ENCODE measurements around the gene CD207. TPM values are rescaled to one million over a fixed set of nuclear protein-coding genes. Genes with fewer than 3 reads are reported as not detected.
"Not testable (repeated sequence)": the region's sequence is repeated elsewhere in the genome, so short reads cannot be mapped to it uniquely, and the experiment has no call there.

The CD207 gene
- total RNA-seq, 1 donor from 2014 or later = not detected

GRCh38 chr2:70823249-70823648 lies 12.4 kb downstream of the CD207 start:
- no peaks in the 10 kb centered on the region for H3K27me3 Mint-ChIP-seq
- no peak for DNase-seq
- intact Hi-C loops (cut with micrococcal nuclease) = no loop called here
- H3K4me3 Mint-ChIP-seq = no peak overlapping the region
- peaks cover 21% of the 10 kb centered on the region for H3K4me1 Mint-ChIP-seq
- H3K36me3 Mint-ChIP-seq (ENCODE audit: low read depth) = no peaks in the 10 kb centered on the region
- H3K9me3 Mint-ChIP-seq = no peaks in the 10 kb centered on the region
- H3K27ac Mint-ChIP-seq = no peak overlapping the region

- no peaks in the 10 kb centered on the region for H3K27me3 Mint-ChIP-seq
- H3K27ac Mint-ChIP-seq = no peak overlapping the region
- intact Hi-C loops (cut with micrococcal nuclease) = no loop called here
- DNase-seq = no peak
- no peaks in the 10 kb centered on the region for H3K9me3 Mint-ChIP-seq
- H3K4me1 Mint-ChIP-seq = peaks cover 21% of the 10 kb centered on the region
- no peaks in the 10 kb centered on the region for H3K36me3 Mint-ChIP-seq (ENCODE audit: low read depth)
- no peak overlapping the region for H3K4me3 Mint-ChIP-seq
Measured at GRCh38 chr2:70822843-70823242, 12.8 kb downstream of the CD207 start.

GRCh38 chr2:70820499-70820898 lies 15.1 kb downstream of the CD207 start, which contains the start of gene CLEC4F:
CLEC4F (minus strand) TSS chr2:70820599; CDS start chr2:70820523, 76 bp downstream.
- intact Hi-C loops (cut with micrococcal nuclease) = no loop called here
- H3K9me3 Mint-ChIP-seq = no peaks in the 10 kb centered on the region
- H3K27me3 Mint-ChIP-seq = peaks cover 3% of the 10 kb centered on the region
- H3K4me1 Mint-ChIP-seq = peaks cover 11% of the 10 kb centered on the region
- H3K4me3 Mint-ChIP-seq = no peak within 1 kb of the TSS
- H3K36me3 Mint-ChIP-seq (ENCODE audit: low read depth) = no peaks in the 10 kb centered on the region
- no peak within 1 kb of the TSS for H3K27ac Mint-ChIP-seq
- DNase-seq = no peak

GRCh38 chr2:70817284-70817954 lies 18.2 kb downstream of the CD207 start:
- no peaks in the 10 kb centered on the region for H3K9me3 Mint-ChIP-seq
- DNase-seq = no peak
- peaks cover 3% of the 10 kb centered on the region for H3K27me3 Mint-ChIP-seq
- peaks cover 4% of the 10 kb centered on the region for H3K4me1 Mint-ChIP-seq
- H3K27ac Mint-ChIP-seq = no peak overlapping the region
- intact Hi-C loops (cut with micrococcal nuclease) = loop anchor here (5.0 kb wide), 1 partner anchor 45 kb away; no protein-coding TSS in a partner anchor
- no peak overlapping the region for H3K4me3 Mint-ChIP-seq
- no peaks in the 10 kb centered on the region for H3K36me3 Mint-ChIP-seq (ENCODE audit: low read depth)

GRCh38 chr2:70816726-70817125 lies 18.9 kb downstream of the CD207 start:
- H3K4me1 Mint-ChIP-seq = peaks cover 4% of the 10 kb centered on the region
- H3K36me3 Mint-ChIP-seq (ENCODE audit: low read depth) = no peaks in the 10 kb centered on the region
- H3K27me3 Mint-ChIP-seq = peaks cover 3% of the 10 kb centered on the region
- DNase-seq = no peak
- no peaks in the 10 kb centered on the region for H3K9me3 Mint-ChIP-seq
- intact Hi-C loops (cut with micrococcal nuclease) = loop anchor here (5.0 kb wide), 1 partner anchor 46 kb away; no protein-coding TSS in a partner anchor
- no peak overlapping the region for H3K4me3 Mint-ChIP-seq
- H3K27ac Mint-ChIP-seq = no peak overlapping the region

GRCh38 chr2:70808983-70809958 lies 26.3 kb downstream of the CD207 start:
- no peaks in the 10 kb centered on the region for H3K4me1 Mint-ChIP-seq
- DNase-seq = no peak

GRCh38 chr2:70807828-70808118 lies 27.8 kb downstream of the CD207 start:
- Mint-ChIP-seq H3K36me3 (ENCODE audit: low read depth) (no peaks in the 10 kb centered on the region), H3K9me3 (no peaks in the 10 kb centered on the region), H3K4me1 (no peaks in the 10 kb centered on the region), H3K27me3 (no peaks in the 10 kb centered on the region), H3K4me3 (no peak overlapping the region), H3K27ac (no peak overlapping the region)
- intact Hi-C loops (cut with micrococcal nuclease) = no loop called here
- DNase-seq = no peak

More at GRCh38 chr2:70808983-70809958, 26.3 kb downstream of the CD207 start:
- intact Hi-C loops (cut with micrococcal nuclease) = no loop called here
- H3K27me3 Mint-ChIP-seq = no peaks in the 10 kb centered on the region
- H3K9me3 Mint-ChIP-seq = no peaks in the 10 kb centered on the region
- H3K36me3 Mint-ChIP-seq (ENCODE audit: low read depth) = no peaks in the 10 kb centered on the region
- no peak overlapping the region for H3K27ac Mint-ChIP-seq
- no peak overlapping the region for H3K4me3 Mint-ChIP-seq

GRCh38 chr2:70807102-70807827 lies 28.4 kb downstream of the CD207 start:
- H3K4me3 Mint-ChIP-seq = no peak overlapping the region
- DNase-seq = no peak
- no peaks in the 10 kb centered on the region for H3K27me3 Mint-ChIP-seq
- H3K27ac Mint-ChIP-seq = no peak overlapping the region
- no peaks in the 10 kb centered on the region for H3K36me3 Mint-ChIP-seq (ENCODE audit: low read depth)
- H3K4me1 Mint-ChIP-seq = no peaks in the 10 kb centered on the region
- H3K9me3 Mint-ChIP-seq = no peaks in the 10 kb centered on the region
- intact Hi-C loops (cut with micrococcal nuclease) = no loop called here

GRCh38 chr2:70806620-70807019 lies 29.0 kb downstream of the CD207 start:
- H3K36me3 Mint-ChIP-seq (ENCODE audit: low read depth) = no peaks in the 10 kb centered on the region
- no peaks in the 10 kb centered on the region for H3K9me3 Mint-ChIP-seq
- DNase-seq = no peak
- intact Hi-C loops (cut with micrococcal nuclease) = no loop called here
- H3K4me1 Mint-ChIP-seq = no peaks in the 10 kb centered on the region
- no peaks in the 10 kb centered on the region for H3K27me3 Mint-ChIP-seq
- no peak overlapping the region for H3K4me3 Mint-ChIP-seq
- H3K27ac Mint-ChIP-seq = no peak overlapping the region

GRCh38 chr2:70806013-70806412 lies 29.6 kb downstream of the CD207 start:
- Mint-ChIP-seq H3K27ac (no peak overlapping the region), H3K9me3 (no peaks in the 10 kb centered on the region), H3K4me1 (no peaks in the 10 kb centered on the region), H3K27me3 (no peaks in the 10 kb centered on the region), H3K36me3 (ENCODE audit: low read depth) (no peaks in the 10 kb centered on the region), H3K4me3 (no peak overlapping the region)
- DNase-seq = no peak
- intact Hi-C loops (cut with micrococcal nuclease) = no loop called here

GRCh38 chr2:70801607-70802263 lies 33.9 kb downstream of the CD207 start:
- intact Hi-C loops (cut with micrococcal nuclease) = no loop called here
- DNase-seq = no peak
- Mint-ChIP-seq H3K4me3 (no peak overlapping the region), H3K4me1 (peaks cover 3% of the 10 kb centered on the region), H3K9me3 (no peaks in the 10 kb centered on the region), H3K27me3 (no peaks in the 10 kb centered on the region), H3K36me3 (ENCODE audit: low read depth) (no peaks in the 10 kb centered on the region), H3K27ac (no peak overlapping the region)

GRCh38 chr2:70799706-70800105 lies 35.9 kb downstream of the CD207 start:
- intact Hi-C loops (cut with micrococcal nuclease) = no loop called here
- peaks cover 3% of the 10 kb centered on the region for H3K4me1 Mint-ChIP-seq
- DNase-seq = no peak
- no peak overlapping the region for H3K27ac Mint-ChIP-seq
- no peak overlapping the region for H3K4me3 Mint-ChIP-seq
- H3K27me3 Mint-ChIP-seq = no peaks in the 10 kb centered on the region
- H3K9me3 Mint-ChIP-seq = no peaks in the 10 kb centered on the region
- H3K36me3 Mint-ChIP-seq (ENCODE audit: low read depth) = no peaks in the 10 kb centered on the region

GRCh38 chr2:70797996-70798395 lies 37.6 kb downstream of the CD207 start:
- H3K27me3 Mint-ChIP-seq; intact Hi-C loops (cut with micrococcal nuclease); H3K4me3 Mint-ChIP-seq; H3K27ac Mint-ChIP-seq; H3K9me3 Mint-ChIP-seq; H3K36me3 Mint-ChIP-seq (ENCODE audit: low read depth); DNase-seq; H3K4me1 Mint-ChIP-seq: not testable (repeated sequence)

Data from activated CD4-positive, alpha-beta T cell treated with anti-CD3 and anti-CD28 coated beads, Interleukin-2, amount 10 ng/mL, durations not matched to agents 24 days and 14 days (primary cell).